ELF-1 (cell line): ENCODE measurements around the gene EXOC3L2.
A peak's percentile ranks its signal among the peaks of the same experiment; 100 is the strongest.
"Not testable (repeated sequence)": the region's sequence is repeated elsewhere in the genome, so short reads cannot be mapped to it uniquely, and the experiment has no call there.

Experiments used
- DNase-seq: peaks from one replicate; pipeline ENCODE4 v3.0.0-alpha.2; 2016; ENCODE audit warnings: low read depth, low spot score

Gene EXOC3L2

GRCh38 chr19:45245334-45245787, at the start of gene EXOC3L2:
EXOC3L2 (minus strand) TSS chr19:45245407; CDS start chr19:45239045, 6,362 bp downstream.
- DNase-seq = peak; percentile 64

- DNase-seq = no peak
Measured at GRCh38 chr19:45294291-45295029, 49.3 kb upstream of the EXOC3L2 start.

- DNase-seq = no peak
Measured at GRCh38 chr19:45293682-45294081, 48.5 kb upstream of the EXOC3L2 start.

- DNase-seq = no peak
Measured at GRCh38 chr19:45291834-45292233, 46.6 kb upstream of the EXOC3L2 start.

- DNase-seq = no peak
Measured at GRCh38 chr19:45290381-45290931, 45.2 kb upstream of the EXOC3L2 start.

- no peak for DNase-seq
Measured at GRCh38 chr19:45283443-45284033, 38.3 kb upstream of the EXOC3L2 start.

- peak; percentile 69 for DNase-seq
Measured at GRCh38 chr19:45280471-45280961, 35.3 kb upstream of the EXOC3L2 start.

- DNase-seq = no peak
Measured at GRCh38 chr19:45279587-45280192, 34.5 kb upstream of the EXOC3L2 start.

- DNase-seq = no peak
Measured at GRCh38 chr19:45278087-45278486, 32.9 kb upstream of the EXOC3L2 start.

GRCh38 chr19:45276284-45276687, 31.1 kb upstream of the EXOC3L2 start:
- no peak for DNase-seq

GRCh38 chr19:45275370-45275971, 30.3 kb upstream of the EXOC3L2 start:
- DNase-seq = no peak

GRCh38 chr19:45273521-45273855, 28.3 kb upstream of the EXOC3L2 start:
- no peak for DNase-seq

- no peak for DNase-seq
Measured at GRCh38 chr19:45271735-45272108, 26.5 kb upstream of the EXOC3L2 start.

GRCh38 chr19:45271098-45271734, 26.0 kb upstream of the EXOC3L2 start:
- no peak for DNase-seq

- DNase-seq = not testable (repeated sequence)
Measured at GRCh38 chr19:45269939-45270338, 24.7 kb upstream of the EXOC3L2 start.

- DNase-seq = no peak
Measured at GRCh38 chr19:45267296-45267695, 22.1 kb upstream of the EXOC3L2 start.

- no peak for DNase-seq
Measured at GRCh38 chr19:45265375-45265774, 20.2 kb upstream of the EXOC3L2 start.

- DNase-seq = no peak
Measured at GRCh38 chr19:45264781-45265317, 19.6 kb upstream of the EXOC3L2 start.

- DNase-seq = no peak
Measured at GRCh38 chr19:45263013-45263412, 17.8 kb upstream of the EXOC3L2 start.

GRCh38 chr19:45262570-45262969, 17.4 kb upstream of the EXOC3L2 start:
- DNase-seq = no peak

GRCh38 chr19:45258862-45259261, 13.7 kb upstream of the EXOC3L2 start:
- no peak for DNase-seq
